ENCODE results near the gene WDFY2. TPM values are rescaled to one million over a fixed set of nuclear protein-coding genes. Genes with fewer than 3 reads are reported as not detected.
"Not testable (repeated sequence)": the region's sequence is repeated elsewhere in the genome, so short reads cannot be mapped to it uniquely, and the experiment has no call there.

Gene WDFY2
- total RNA-seq, 5 donors from 2014 or later (not counting 1 experiment from before 2014, with no cell fraction given), result 18.2 to 28.3 (median 20.0) TPM

GRCh38 chr13:51559946-51560735 is 24.1 kb upstream of the WDFY2 start:
- ChIA-PET POLR2A (no interaction called here), CTCF (no interaction called here)
- Histone ChIP-seq H3K27ac (ENCODE audit: low read length) (no peak overlapping the region), H3K36me3 (ENCODE audit: control insufficient read depth in 2 of 2, extremely low read depth in 1 of 2, insufficient read depth in 1 of 2, low read length in 1 of 2) (no peaks in the 10 kb centered on the region), H3K9me3 (no peaks in the 10 kb centered on the region), H3K27me3 (replicated peaks in 1 of 2; ENCODE audit: control insufficient read depth in 2 of 2, extremely low read depth in 1 of 2, insufficient read depth in 2 of 2, low read length in 1 of 2) (no peaks in the 10 kb centered on the region), H3K4me1 (ENCODE audit: control insufficient read depth in 1 of 2, extremely low read depth in 1 of 2, insufficient read depth in 2 of 2, low read length in 2 of 2) (no peaks in the 10 kb centered on the region), H3K4me3 (ENCODE audit: control insufficient read depth in 1 of 2, extremely low read depth in 1 of 2, low read length in 1 of 2) (no peak overlapping the region)
- ATAC-seq (replicated peaks in 1 of 4) (no peak), DNase-seq (no peak)
- no peaks in the 10 kb centered on the region for H3K36me3 Mint-ChIP-seq
- no CpG with 5 or more reads among the region's 1 CpG for WGBS (ENCODE audit: insufficient coverage)
- peaks cover 7 to 27% (median 17%) of the 10 kb centered on the region in 3 donors for H3K4me1 Mint-ChIP-seq
- H3K9me3 Mint-ChIP-seq, result peaks cover 0 to 6% (median 0%) of the 10 kb centered on the region in 3 donors
- H3K4me3 Mint-ChIP-seq, result no peak overlapping the region
- H3K27ac Mint-ChIP-seq, result no peak overlapping the region
- peaks cover 0 to 5% of the 10 kb centered on the region in 2 donors for H3K27me3 Mint-ChIP-seq

GRCh38 chr13:51562011-51562671 is 22.1 kb upstream of the WDFY2 start:
- Histone ChIP-seq H3K4me1 (ENCODE audit: control insufficient read depth in 1 of 2, extremely low read depth in 1 of 2, insufficient read depth in 2 of 2, low read length in 2 of 2) (no peaks in the 10 kb centered on the region), H3K36me3 (ENCODE audit: control insufficient read depth in 2 of 2, extremely low read depth in 1 of 2, insufficient read depth in 1 of 2, low read length in 1 of 2) (no peaks in the 10 kb centered on the region), H3K4me3 (ENCODE audit: control insufficient read depth in 1 of 2, extremely low read depth in 1 of 2, low read length in 1 of 2) (no peak overlapping the region), H3K9me3 (no peaks in the 10 kb centered on the region), H3K27ac (ENCODE audit: low read length) (no peak overlapping the region), H3K27me3 (replicated peaks in 1 of 2; ENCODE audit: control insufficient read depth in 2 of 2, extremely low read depth in 1 of 2, insufficient read depth in 2 of 2, low read length in 1 of 2) (no peaks in the 10 kb centered on the region)
- no peaks in the 10 kb centered on the region for H3K27me3 Mint-ChIP-seq
- no peak overlapping the region for H3K27ac Mint-ChIP-seq
- WGBS (ENCODE audit: insufficient coverage), result 14% methylated on average over 1 of the region's 9 CpGs
- H3K9me3 Mint-ChIP-seq, result peaks cover 0 to 6% (median 0%) of the 10 kb centered on the region in 3 donors
- DNase-seq (no peak), ATAC-seq (replicated peaks in 1 of 4) (no peak)
- ChIA-PET CTCF (no interaction called here), POLR2A (no interaction called here)
- peaks cover 7 to 27% (median 17%) of the 10 kb centered on the region in 3 donors for H3K4me1 Mint-ChIP-seq
- no peak overlapping the region for H3K4me3 Mint-ChIP-seq
- no peaks in the 10 kb centered on the region for H3K36me3 Mint-ChIP-seq

- Mint-ChIP-seq H3K4me3 (no peak overlapping the region), H3K36me3 (no peaks in the 10 kb centered on the region), H3K4me1 (peaks cover 7 to 25% (median 17%) of the 10 kb centered on the region in 3 donors), H3K9me3 (peaks cover 0 to 8% (median 0%) of the 10 kb centered on the region in 3 donors), H3K27ac (no peak overlapping the region), H3K27me3 (no peaks in the 10 kb centered on the region)
- H3K4me1 ChIP-seq (ENCODE audit: control insufficient read depth in 1 of 2, extremely low read depth in 1 of 2, insufficient read depth in 2 of 2, low read length in 2 of 2), result no peaks in the 10 kb centered on the region
- CTCF ChIA-PET, result no interaction called here
- no peaks in the 10 kb centered on the region for H3K36me3 ChIP-seq (ENCODE audit: control insufficient read depth in 2 of 2, extremely low read depth in 1 of 2, insufficient read depth in 1 of 2, low read length in 1 of 2)
- WGBS (ENCODE audit: insufficient coverage), result 100% methylated on average over 2 of the region's 3 CpGs
- no peaks in the 10 kb centered on the region for H3K9me3 ChIP-seq
- H3K4me3 ChIP-seq (ENCODE audit: control insufficient read depth in 1 of 2, extremely low read depth in 1 of 2, low read length in 1 of 2), result no peak overlapping the region
- ATAC-seq (replicated peaks in 1 of 4) (no peak), DNase-seq (no peak)
- POLR2A ChIA-PET, result no interaction called here
- H3K27me3 ChIP-seq (replicated peaks in 1 of 2; ENCODE audit: control insufficient read depth in 2 of 2, extremely low read depth in 1 of 2, insufficient read depth in 2 of 2, low read length in 1 of 2), result no peaks in the 10 kb centered on the region
- no peak overlapping the region for H3K27ac ChIP-seq (ENCODE audit: low read length)
These were observed 20.0 kb upstream of the WDFY2 start for GRCh38 chr13:51564252-51564651.

GRCh38 chr13:51564671-51565070 is 19.6 kb upstream of the WDFY2 start:
- Mint-ChIP-seq H3K4me1 (peaks cover 7 to 25% (median 17%) of the 10 kb centered on the region in 3 donors), H3K4me3 (no peak overlapping the region), H3K36me3 (no peaks in the 10 kb centered on the region), H3K27ac (no peak overlapping the region), H3K9me3 (peaks cover 0 to 8% (median 0%) of the 10 kb centered on the region in 3 donors), H3K27me3 (no peaks in the 10 kb centered on the region)
- ChIA-PET CTCF (interaction anchor here in 1 of 2 donors (0.6 kb wide), 1 partner anchor 17 kb away, joined by 5 read pairs; no protein-coding TSS in a partner anchor), POLR2A (no interaction called here)
- WGBS (ENCODE audit: insufficient coverage), result 88% methylated on average over 1 of the region's 1 CpG
- Histone ChIP-seq H3K9me3 (no peaks in the 10 kb centered on the region), H3K4me3 (ENCODE audit: control insufficient read depth in 1 of 2, extremely low read depth in 1 of 2, low read length in 1 of 2) (no peak overlapping the region), H3K27ac (ENCODE audit: low read length) (no peak overlapping the region), H3K4me1 (ENCODE audit: control insufficient read depth in 1 of 2, extremely low read depth in 1 of 2, insufficient read depth in 2 of 2, low read length in 2 of 2) (no peaks in the 10 kb centered on the region), H3K27me3 (replicated peaks in 1 of 2; ENCODE audit: control insufficient read depth in 2 of 2, extremely low read depth in 1 of 2, insufficient read depth in 2 of 2, low read length in 1 of 2) (no peaks in the 10 kb centered on the region), H3K36me3 (ENCODE audit: control insufficient read depth in 2 of 2, extremely low read depth in 1 of 2, insufficient read depth in 1 of 2, low read length in 1 of 2) (no peaks in the 10 kb centered on the region)
- DNase-seq (no peak), ATAC-seq (replicated peaks in 1 of 4) (no peak)

- H3K27me3 Mint-ChIP-seq; POLR2A ChIA-PET; H3K9me3 ChIP-seq; H3K27me3 ChIP-seq (replicated peaks in 1 of 2; ENCODE audit: control insufficient read depth in 2 of 2, extremely low read depth in 1 of 2, insufficient read depth in 2 of 2, low read length in 1 of 2); H3K4me1 Mint-ChIP-seq; H3K36me3 Mint-ChIP-seq; H3K9me3 Mint-ChIP-seq; ATAC-seq (replicated peaks in 1 of 4); H3K27ac Mint-ChIP-seq; H3K4me1 ChIP-seq (ENCODE audit: control insufficient read depth in 1 of 2, extremely low read depth in 1 of 2, insufficient read depth in 2 of 2, low read length in 2 of 2); H3K4me3 ChIP-seq (ENCODE audit: control insufficient read depth in 1 of 2, extremely low read depth in 1 of 2, low read length in 1 of 2); CTCF ChIA-PET; DNase-seq; H3K27ac ChIP-seq (ENCODE audit: low read length); H3K36me3 ChIP-seq (ENCODE audit: control insufficient read depth in 2 of 2, extremely low read depth in 1 of 2, insufficient read depth in 1 of 2, low read length in 1 of 2); H3K4me3 Mint-ChIP-seq: not testable (repeated sequence)
- WGBS (ENCODE audit: insufficient coverage), result no CpG with 5 or more reads among the region's 4 CpGs
These were observed 15.3 kb upstream of the WDFY2 start for GRCh38 chr13:51569001-51569400.

- WGBS (ENCODE audit: insufficient coverage), result 100% methylated on average over 1 of the region's 1 CpG
- H3K27ac ChIP-seq (ENCODE audit: low read length), result no peak overlapping the region
- no peak for ATAC-seq (replicated peaks in 1 of 4)
- no peaks in the 10 kb centered on the region for H3K9me3 ChIP-seq
- Mint-ChIP-seq H3K36me3 (no peaks in the 10 kb centered on the region), H3K4me3 (no peak overlapping the region), H3K4me1 (no peaks in the 10 kb centered on the region), H3K27ac (no peak overlapping the region), H3K9me3 (no peaks in the 10 kb centered on the region), H3K27me3 (no peaks in the 10 kb centered on the region)
- no peak for DNase-seq
- no peak overlapping the region for H3K4me3 ChIP-seq (ENCODE audit: control insufficient read depth in 1 of 2, extremely low read depth in 1 of 2, low read length in 1 of 2)
- ChIA-PET POLR2A (no interaction called here), CTCF (no interaction called here)
- H3K36me3 ChIP-seq (ENCODE audit: control insufficient read depth in 2 of 2, extremely low read depth in 1 of 2, insufficient read depth in 1 of 2, low read length in 1 of 2), result no peaks in the 10 kb centered on the region
- no peaks in the 10 kb centered on the region for H3K4me1 ChIP-seq (ENCODE audit: control insufficient read depth in 1 of 2, extremely low read depth in 1 of 2, insufficient read depth in 2 of 2, low read length in 2 of 2)
- H3K27me3 ChIP-seq (replicated peaks in 1 of 2; ENCODE audit: control insufficient read depth in 2 of 2, extremely low read depth in 1 of 2, insufficient read depth in 2 of 2, low read length in 1 of 2), result no peaks in the 10 kb centered on the region
These were observed 7.5 kb upstream of the WDFY2 start for GRCh38 chr13:51576754-51577153.

Measured in T-cell (primary cell).